GM21619 (cell line): ENCODE data around the gene CAMK4.
A peak's percentile ranks its signal among the peaks of the same experiment; 100 is the strongest.
"Not testable (repeated sequence)": the region's sequence is repeated elsewhere in the genome, so short reads cannot be mapped to it uniquely, and the experiment has no call there.

Experiments
- ATAC-seq: cut with Tn5 transposase; IDR thresholded peaks from one replicate; pipeline ENCODE4 v1.9.1; 2021; ENCODE audit not compliant: unreplicated experiment

The CAMK4 gene

GRCh38 chr5:111254613-111255012 is 30.4 kb downstream of the CAMK4 start:
- ATAC-seq, result peak; percentile 81

GRCh38 chr5:111255169-111255568 is 31.0 kb downstream of the CAMK4 start:
- ATAC-seq, result no peak

- ATAC-seq, result no peak
These were observed 31.9 kb downstream of the CAMK4 start for GRCh38 chr5:111256128-111256527.

GRCh38 chr5:111257610-111258009 is 33.4 kb downstream of the CAMK4 start:
- ATAC-seq, result not testable (repeated sequence)

GRCh38 chr5:111259636-111260035 is 35.5 kb downstream of the CAMK4 start:
- no peak for ATAC-seq

GRCh38 chr5:111261610-111262009 is 37.4 kb downstream of the CAMK4 start:
- no peak for ATAC-seq

GRCh38 chr5:111262153-111262552 is 38.0 kb downstream of the CAMK4 start:
- ATAC-seq, result no peak

GRCh38 chr5:111262815-111263214 is 38.6 kb downstream of the CAMK4 start:
- no peak for ATAC-seq

GRCh38 chr5:111266491-111266890 is 42.3 kb downstream of the CAMK4 start:
- ATAC-seq, result no peak

GRCh38 chr5:111268300-111268699 is 44.1 kb downstream of the CAMK4 start:
- no peak for ATAC-seq

- ATAC-seq, result no peak
These were observed 47.7 kb downstream of the CAMK4 start for GRCh38 chr5:111271885-111272284.

GRCh38 chr5:111277061-111277460 is 52.9 kb downstream of the CAMK4 start:
- ATAC-seq, result no peak

- peak; percentile 89 for ATAC-seq
These were observed 54.8 kb downstream of the CAMK4 start for GRCh38 chr5:111278858-111279504.

- ATAC-seq, result no peak
These were observed 56.2 kb downstream of the CAMK4 start for GRCh38 chr5:111280282-111280951.

GRCh38 chr5:111282798-111283197 is 58.6 kb downstream of the CAMK4 start:
- ATAC-seq, result no peak

GRCh38 chr5:111284825-111285224 is 60.6 kb downstream of the CAMK4 start:
- no peak for ATAC-seq

GRCh38 chr5:111294551-111294950 is 70.4 kb downstream of the CAMK4 start:
- ATAC-seq, result no peak

GRCh38 chr5:111295649-111296048 is 71.5 kb downstream of the CAMK4 start:
- ATAC-seq, result no peak

GRCh38 chr5:111296570-111296969 is 72.4 kb downstream of the CAMK4 start:
- ATAC-seq, result no peak

GRCh38 chr5:111299067-111299481 is 74.9 kb downstream of the CAMK4 start:
- ATAC-seq, result no peak

GRCh38 chr5:111299831-111300432 is 75.7 kb downstream of the CAMK4 start:
- no peak for ATAC-seq

GRCh38 chr5:111301264-111301663 is 77.1 kb downstream of the CAMK4 start:
- ATAC-seq, result no peak
